ENCODE measurements around the gene CEND1. TPM values are rescaled to one million over a fixed set of nuclear protein-coding genes. Genes with fewer than 3 reads are reported as not detected.

Gene CEND1
- total RNA-seq, 1 experiment from 2014 or later, result 0.81 TPM

DNA sequence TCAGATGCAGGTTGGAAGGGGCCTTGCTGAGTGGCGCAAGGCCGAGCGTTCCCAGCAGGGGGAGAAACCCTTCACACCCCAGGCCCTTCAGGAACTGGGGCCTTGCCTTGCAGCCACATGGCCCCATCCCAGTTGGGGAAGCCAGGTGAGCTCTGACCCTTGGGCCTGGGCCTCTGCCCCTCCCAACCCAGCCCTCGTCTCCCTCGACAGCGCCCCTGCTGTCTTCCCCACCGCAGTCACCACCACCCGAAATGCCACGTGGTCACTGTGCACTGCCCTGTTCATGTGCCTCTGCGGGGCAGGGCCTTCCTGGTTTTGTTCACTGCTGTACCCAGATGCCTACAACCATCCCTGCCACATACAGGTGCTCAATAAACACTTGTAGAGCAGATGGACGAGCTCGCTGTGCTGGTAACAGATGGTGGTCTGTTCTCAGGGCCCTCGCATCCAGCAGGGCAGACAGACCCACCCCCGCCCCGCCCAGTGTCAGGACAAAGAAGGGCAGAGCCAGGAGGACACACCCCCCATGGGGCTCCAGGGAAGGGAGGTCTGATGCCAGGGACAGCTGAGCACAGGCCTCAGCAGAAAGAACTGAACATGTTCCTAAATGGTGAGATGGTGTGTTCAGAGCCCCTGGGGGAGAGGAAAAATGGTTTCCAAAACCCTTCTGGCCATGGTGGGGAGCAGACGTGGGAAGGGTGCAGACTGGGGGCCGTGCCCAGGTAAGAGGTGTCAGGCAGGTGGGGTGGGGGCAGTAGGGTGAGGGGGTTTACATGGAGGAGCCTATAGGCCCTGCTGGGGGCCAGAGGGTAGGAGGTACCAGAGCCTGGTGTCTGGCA is 48.8 kb upstream of the CEND1 start:
- Histone ChIP-seq H4K91ac (ENCODE audit: insufficient read length, low read depth, low read length) (no peak overlapping the region), H3K79me1 (ENCODE audit: insufficient read depth, low read depth, low read length, poor library complexity, severe bottlenecking) (peaks cover 2% of the 10 kb centered on the region), H3K4ac (ENCODE audit: low read depth, low read length) (no peak overlapping the region), H2BK20ac (ENCODE audit: low read depth, low read length, poor library complexity, severe bottlenecking) (no peak overlapping the region), H3K9ac (ENCODE audit: extremely low read depth, insufficient read length, low read length) (no peak overlapping the region), H3K56ac (ENCODE audit: insufficient read length, low read depth, low read length) (no peak overlapping the region), H2BK120ac (ENCODE audit: low read depth, low read length, poor library complexity, severe bottlenecking) (no peak overlapping the region), H2AK5ac (ENCODE audit: insufficient read length, low read length) (no peak overlapping the region), H3K27ac (ENCODE audit: insufficient read length, low read depth, low read length) (no peak overlapping the region), H4K5ac (ENCODE audit: insufficient read length, low read depth, low read length) (no peak overlapping the region), H3K23ac (ENCODE audit: insufficient read length, low read depth, low read length) (no peak overlapping the region), H3K9me3 (ENCODE audit: control insufficient read depth, low read depth, low read length) (no peaks in the 10 kb centered on the region), H3K27me3 (ENCODE audit: insufficient read depth, low read length) (no peaks in the 10 kb centered on the region), H3K4me1 (ENCODE audit: insufficient read depth, low read length) (no peaks in the 10 kb centered on the region), H4K8ac (replicated peaks; ENCODE audit: insufficient read length, low read depth, low read length) (no peak overlapping the region), H3K4me2 (ENCODE audit: insufficient read depth, insufficient read length, low read length) (no peak overlapping the region), H2BK15ac (ENCODE audit: low read depth, low read length) (no peak overlapping the region), H3K18ac (ENCODE audit: insufficient read length, low read depth, low read length) (no peak overlapping the region), H2BK5ac (ENCODE audit: insufficient read length, low read length) (no peak overlapping the region), H2AFZ (ENCODE audit: low read length) (no peak overlapping the region), H3K14ac (ENCODE audit: insufficient read depth, low read length) (no peak overlapping the region), H3K23me2 (ENCODE audit: insufficient read length, low read depth, low read length, poor library complexity, severe bottlenecking) (peaks cover 6% of the 10 kb centered on the region), H3K79me2 (ENCODE audit: insufficient read depth, low read length) (no peaks in the 10 kb centered on the region; the same call in 1 of the 2 replicates), H2BK12ac (ENCODE audit: insufficient read length, low read depth, low read length) (no peak overlapping the region), H4K20me1 (ENCODE audit: control insufficient read depth, insufficient read depth, insufficient read length) (no peaks in the 10 kb centered on the region), H3T11ph (ENCODE audit: low read length) (no peak overlapping the region)
- no peaks in the 10 kb centered on the region for H3K27me3 Mint-ChIP-seq (ENCODE audit: low read depth)
- no peaks in the 10 kb centered on the region for H3K9me3 Mint-ChIP-seq
- H3K27ac Mint-ChIP-seq, result peak overlapping the region in 2 of 3 experiments; percentile 53 to 70; a peak in 2 of 7 replicates
- no CpG with 5 or more reads among the region's 17 CpGs for WGBS (ENCODE audit: extremely low coverage, insufficient read length, low lambda C conversion rate)
- peaks cover 16 to 29% of the 10 kb centered on the region in 2 experiments for H3K4me1 Mint-ChIP-seq
- peaks cover 10 to 52% (median 46%) of the 10 kb centered on the region in 3 experiments; a peak in 6 of 7 replicates for H3K36me3 Mint-ChIP-seq (ENCODE audit: insufficient read depth in 1 of 3, low read depth in 3 of 3)
- peak; percentile 72 for DNase-seq
- H3K4me3 Mint-ChIP-seq, result peak overlapping the region in 1 of 2 experiments; percentile 24; a peak in 2 of 5 replicates
- TF ChIP-seq, protein P1, sequence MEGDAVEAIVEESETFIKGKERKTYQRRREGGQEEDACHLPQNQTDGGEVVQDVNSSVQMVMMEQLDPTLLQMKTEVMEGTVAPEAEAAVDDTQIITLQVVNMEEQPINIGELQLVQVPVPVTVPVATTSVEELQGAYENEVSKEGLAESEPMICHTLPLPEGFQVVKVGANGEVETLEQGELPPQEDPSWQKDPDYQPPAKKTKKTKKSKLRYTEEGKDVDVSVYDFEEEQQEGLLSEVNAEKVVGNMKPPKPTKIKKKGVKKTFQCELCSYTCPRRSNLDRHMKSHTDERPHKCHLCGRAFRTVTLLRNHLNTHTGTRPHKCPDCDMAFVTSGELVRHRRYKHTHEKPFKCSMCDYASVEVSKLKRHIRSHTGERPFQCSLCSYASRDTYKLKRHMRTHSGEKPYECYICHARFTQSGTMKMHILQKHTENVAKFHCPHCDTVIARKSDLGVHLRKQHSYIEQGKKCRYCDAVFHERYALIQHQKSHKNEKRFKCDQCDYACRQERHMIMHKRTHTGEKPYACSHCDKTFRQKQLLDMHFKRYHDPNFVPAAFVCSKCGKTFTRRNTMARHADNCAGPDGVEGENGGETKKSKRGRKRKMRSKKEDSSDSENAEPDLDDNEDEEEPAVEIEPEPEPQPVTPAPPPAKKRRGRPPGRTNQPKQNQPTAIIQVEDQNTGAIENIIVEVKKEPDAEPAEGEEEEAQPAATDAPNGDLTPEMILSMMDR (conservative IDR thresholded peaks at IDR 0.05), result peak; percentile 56

All from H9 (cell line).